CD14-positive monocyte (primary cell): Measurements from ENCODE around the gene RGS3. TPM values are rescaled to one million over a fixed set of nuclear protein-coding genes. Genes with fewer than 3 reads are reported as not detected.

ENCODE experiments used
- DNase-seq, 3 donors: peaks; one replicate each; pipeline ENCODE4 v3.0.0-alpha.2; 2011 to 2022
- H2AFZ ChIP-seq: 2 replicates; pipeline ENCODE4 v1.6.0; 2012; ENCODE audit warnings: mild to moderate bottlenecking, low read depth, low read length, inconsistent platforms; ENCODE audit not compliant: insufficient read depth, poor library complexity, severe bottlenecking
- H3K27ac ChIP-seq, 2 donors: 1 replicate in 1 of 2; 2 replicates in 1 of 2; pipeline ENCODE4 v1.5.1; 2012 to 2013; ENCODE audit warnings: low read length in 2 of 2, control low read depth in 1 of 2, inconsistent platforms in 1 of 2, low read depth in 1 of 2, mild to moderate bottlenecking in 1 of 2
- H3K27me3 ChIP-seq, 2 donors: one replicate each; pipeline versions ENCODE4 v1.6.0 to v1.6.1; 2011 to 2013; ENCODE audit warnings: low read length in 2 of 2; ENCODE audit not compliant: control insufficient read depth in 2 of 2, insufficient read depth in 2 of 2
- H3K36me3 ChIP-seq, 2 donors: replicated peaks in 1 of 2; 1 replicate in 1 of 2; 2 replicates in 1 of 2; pipeline versions ENCODE4 v1.5.1 to v1.6.1; 2012 to 2013; ENCODE audit warnings: low read length in 2 of 2, control low read depth in 1 of 2, inconsistent platforms in 1 of 2, mild to moderate bottlenecking in 1 of 2; ENCODE audit not compliant: insufficient read depth in 2 of 2, control insufficient read depth in 1 of 2
- H3K4me1 ChIP-seq, 2 donors: 1 replicate in 1 of 2; 2 replicates in 1 of 2; pipeline versions ENCODE4 v1.5.1 to v1.6.1; 2012 to 2013; ENCODE audit warnings: low read length in 2 of 2, control low read depth in 1 of 2, inconsistent platforms in 1 of 2, mild to moderate bottlenecking in 1 of 2, moderate library complexity in 1 of 2; ENCODE audit not compliant: insufficient read depth in 2 of 2, control insufficient read depth in 1 of 2
- H3K4me2 ChIP-seq: replicated peaks from 2 replicates; pipeline ENCODE3; 2012; ENCODE audit warnings: low read length, moderate library complexity, mild to moderate bottlenecking; ENCODE audit not compliant: poor library complexity, severe bottlenecking; ENCODE audit errors: extremely low read depth
- H3K4me3 ChIP-seq, 3 experiments: fragments of 200-600 bp in 1 of 3; sonication (generic) in 1 of 3; replicated peaks in 1 of 3; 1 replicate in 2 of 3; 2 replicates in 1 of 3; pipeline ENCODE4 v1.5.1; 2011 to 2013; ENCODE audit warnings: low read length in 3 of 3, mild to moderate bottlenecking in 3 of 3, control low read depth in 2 of 3, low read depth in 2 of 3, inconsistent platforms in 1 of 3, moderate library complexity in 1 of 3
- H3K79me2 ChIP-seq: 2 replicates; pipeline ENCODE4 v1.6.0; 2012; ENCODE audit warnings: mild to moderate bottlenecking, control low read depth, inconsistent platforms, low read length, moderate library complexity; ENCODE audit not compliant: insufficient read depth
- H3K9ac ChIP-seq: 2 replicates; pipeline ENCODE4 v1.6.0; 2017; ENCODE audit warnings: low read length, mild to moderate bottlenecking; ENCODE audit not compliant: insufficient read depth, poor library complexity, severe bottlenecking
- H3K9me3 ChIP-seq, 2 donors: replicated peaks in 1 of 2; 1 replicate in 1 of 2; 2 replicates in 1 of 2; pipeline versions ENCODE4 v1.5.1 to v1.6.1; 2012 to 2013; ENCODE audit warnings: low read length in 2 of 2, control low read depth in 1 of 2; ENCODE audit not compliant: control insufficient read depth in 1 of 2, insufficient read depth in 1 of 2
- H4K20me1 ChIP-seq: 2 replicates; pipeline ENCODE4 v1.6.0; 2012; ENCODE audit warnings: mild to moderate bottlenecking, low read length, control low read depth, moderate library complexity; ENCODE audit not compliant: insufficient read depth
- H3K27ac Mint-ChIP-seq, 7 donors: one replicate each; pipeline ENCODE4 v1.8.0; 2020; ENCODE audit warnings: mild to moderate bottlenecking in 7 of 7, mixed read lengths in 7 of 7, moderate library complexity in 6 of 7, inconsistent platforms in 2 of 7
- H3K27me3 Mint-ChIP-seq, 3 donors: one replicate each; pipeline ENCODE4 v1.8.0; 2021 to 2022; ENCODE audit warnings: low read depth in 3 of 3, mild to moderate bottlenecking in 3 of 3, mixed read lengths in 3 of 3, moderate library complexity in 3 of 3, inconsistent platforms in 1 of 3
- H3K36me3 Mint-ChIP-seq, 2 donors: one replicate each; pipeline ENCODE4 v1.8.0; 2020; ENCODE audit warnings: mixed read lengths in 2 of 2, inconsistent platforms in 1 of 2, mild to moderate bottlenecking in 1 of 2
- H3K4me1 Mint-ChIP-seq: one replicate; pipeline ENCODE4 v1.8.0; 2020; ENCODE audit warnings: mild to moderate bottlenecking, mixed read lengths
- H3K4me3 Mint-ChIP-seq, 2 donors: one replicate each; pipeline ENCODE4 v1.8.0; 2020; ENCODE audit warnings: mild to moderate bottlenecking in 2 of 2, mixed read lengths in 2 of 2, moderate library complexity in 1 of 2
- H3K9me3 Mint-ChIP-seq, 7 donors: one replicate each; pipeline ENCODE4 v1.8.0; 2020 to 2022; ENCODE audit warnings: mixed read lengths in 7 of 7, mild to moderate bottlenecking in 6 of 7, moderate library complexity in 6 of 7, inconsistent platforms in 2 of 7
- WGBS: methylation state at CpG from one replicate; pipeline ENCODE4 v1.1.5; 2013; ENCODE audit warnings: missing lambda C conversion rate; ENCODE audit not compliant: insufficient coverage; 5-methylcytosine and 5-hydroxymethylcytosine counted together
- intact Hi-C, 2 donors: fragments of 100-400 bp; cut with micrococcal nuclease; formaldehyde crosslinking; loops; one replicate each; pipeline versions ENCODE4 v1.15.0 to v1.15.1; 2023
- polyA plus RNA-seq, 3 donors: library from polyadenylated mRNA; depleted of rRNA in 1 of 3; unstranded in 2 of 3; stranded (reverse) in 1 of 3; fragments of 300-500 nt in 2 of 3; fragments of >200 nt in 1 of 3; fragmentation: Illumina TruSeq in 2 of 3; gene quantifications; 1 replicate in 2 of 3; 2 replicates in 1 of 3; pipeline ENCODE4 v1.2.3, GENCODE V29; 2012 to 2021
- TF ChIP-seq, protein P1 (sequence below): fragments of 200-600 bp; IDR thresholded peaks from one replicate; pipeline ENCODE4 v1.8.0; 2022; ENCODE audit warnings: antibody characterized with exemption, mild to moderate bottlenecking

Gene RGS3
- polyA plus RNA-seq, 3 donors, result 9.1 to 16.2 (median 15.8) TPM

DNA sequence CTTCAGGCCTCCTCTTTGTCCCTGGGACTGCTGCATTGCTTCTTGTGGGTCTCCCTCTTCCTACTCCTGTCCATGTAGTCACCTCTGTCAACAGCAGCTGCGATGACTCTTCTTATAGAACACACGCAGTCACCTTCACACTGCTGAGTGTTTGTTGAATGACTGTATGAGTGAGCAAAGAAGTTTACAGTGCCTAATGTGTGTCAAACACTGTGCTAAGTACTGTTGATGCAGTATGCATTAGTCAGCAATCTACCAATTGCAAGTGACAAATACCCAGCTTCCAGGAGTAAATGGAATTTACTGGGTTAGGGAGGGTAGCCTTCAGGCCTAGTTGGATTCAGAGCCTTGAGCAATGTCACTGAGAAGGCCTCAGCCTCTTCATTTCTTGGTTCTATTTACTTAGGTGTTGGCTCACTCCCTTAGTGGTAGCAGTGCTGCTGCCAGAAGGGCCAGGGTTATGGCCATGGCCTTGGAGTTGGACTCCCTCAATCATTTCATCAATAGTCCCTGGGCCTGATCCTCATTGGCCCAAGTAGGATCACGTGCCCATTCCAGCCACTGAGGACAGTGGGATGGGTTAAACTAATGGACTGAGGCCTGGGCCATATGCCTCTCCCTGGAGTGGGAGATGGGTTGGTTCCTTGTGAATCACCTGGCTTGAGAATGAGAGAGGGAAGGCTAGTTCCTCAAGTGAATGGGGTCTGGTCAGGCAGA, 93.5 kb downstream of the RGS3 start:
- H4K20me1 ChIP-seq, result no peaks in the 10 kb centered on the region
- no peaks in the 10 kb centered on the region for H3K4me1 ChIP-seq
- H3K27me3 ChIP-seq, result no peaks in the 10 kb centered on the region
- H3K4me3 ChIP-seq, result no peak overlapping the region
- no peak overlapping the region for H3K4me2 ChIP-seq
- H3K27ac ChIP-seq, result no peak overlapping the region
- H3K36me3 Mint-ChIP-seq, result no peaks in the 10 kb centered on the region
- no peak for DNase-seq
- no peaks in the 10 kb centered on the region for H3K36me3 ChIP-seq
- H3K27ac Mint-ChIP-seq, result no peak overlapping the region
- peaks cover 3% of the 10 kb centered on the region for H3K4me1 Mint-ChIP-seq
- H3K9ac ChIP-seq, result no peak overlapping the region
- peaks cover 0 to 7% (median 1%) of the 10 kb centered on the region in 3 donors for H3K27me3 Mint-ChIP-seq
- intact Hi-C loops, result no loop called here
- TF ChIP-seq, protein P1, sequence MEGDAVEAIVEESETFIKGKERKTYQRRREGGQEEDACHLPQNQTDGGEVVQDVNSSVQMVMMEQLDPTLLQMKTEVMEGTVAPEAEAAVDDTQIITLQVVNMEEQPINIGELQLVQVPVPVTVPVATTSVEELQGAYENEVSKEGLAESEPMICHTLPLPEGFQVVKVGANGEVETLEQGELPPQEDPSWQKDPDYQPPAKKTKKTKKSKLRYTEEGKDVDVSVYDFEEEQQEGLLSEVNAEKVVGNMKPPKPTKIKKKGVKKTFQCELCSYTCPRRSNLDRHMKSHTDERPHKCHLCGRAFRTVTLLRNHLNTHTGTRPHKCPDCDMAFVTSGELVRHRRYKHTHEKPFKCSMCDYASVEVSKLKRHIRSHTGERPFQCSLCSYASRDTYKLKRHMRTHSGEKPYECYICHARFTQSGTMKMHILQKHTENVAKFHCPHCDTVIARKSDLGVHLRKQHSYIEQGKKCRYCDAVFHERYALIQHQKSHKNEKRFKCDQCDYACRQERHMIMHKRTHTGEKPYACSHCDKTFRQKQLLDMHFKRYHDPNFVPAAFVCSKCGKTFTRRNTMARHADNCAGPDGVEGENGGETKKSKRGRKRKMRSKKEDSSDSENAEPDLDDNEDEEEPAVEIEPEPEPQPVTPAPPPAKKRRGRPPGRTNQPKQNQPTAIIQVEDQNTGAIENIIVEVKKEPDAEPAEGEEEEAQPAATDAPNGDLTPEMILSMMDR, result no peak
- no peaks in the 10 kb centered on the region for H3K9me3 Mint-ChIP-seq
- H3K9me3 ChIP-seq, result no peaks in the 10 kb centered on the region
- WGBS, result no CpG with 5 or more reads among the region's 3 CpGs
- no peak overlapping the region for H2AFZ ChIP-seq
- H3K4me3 Mint-ChIP-seq, result no peak overlapping the region
- no peaks in the 10 kb centered on the region for H3K79me2 ChIP-seq

DNA sequence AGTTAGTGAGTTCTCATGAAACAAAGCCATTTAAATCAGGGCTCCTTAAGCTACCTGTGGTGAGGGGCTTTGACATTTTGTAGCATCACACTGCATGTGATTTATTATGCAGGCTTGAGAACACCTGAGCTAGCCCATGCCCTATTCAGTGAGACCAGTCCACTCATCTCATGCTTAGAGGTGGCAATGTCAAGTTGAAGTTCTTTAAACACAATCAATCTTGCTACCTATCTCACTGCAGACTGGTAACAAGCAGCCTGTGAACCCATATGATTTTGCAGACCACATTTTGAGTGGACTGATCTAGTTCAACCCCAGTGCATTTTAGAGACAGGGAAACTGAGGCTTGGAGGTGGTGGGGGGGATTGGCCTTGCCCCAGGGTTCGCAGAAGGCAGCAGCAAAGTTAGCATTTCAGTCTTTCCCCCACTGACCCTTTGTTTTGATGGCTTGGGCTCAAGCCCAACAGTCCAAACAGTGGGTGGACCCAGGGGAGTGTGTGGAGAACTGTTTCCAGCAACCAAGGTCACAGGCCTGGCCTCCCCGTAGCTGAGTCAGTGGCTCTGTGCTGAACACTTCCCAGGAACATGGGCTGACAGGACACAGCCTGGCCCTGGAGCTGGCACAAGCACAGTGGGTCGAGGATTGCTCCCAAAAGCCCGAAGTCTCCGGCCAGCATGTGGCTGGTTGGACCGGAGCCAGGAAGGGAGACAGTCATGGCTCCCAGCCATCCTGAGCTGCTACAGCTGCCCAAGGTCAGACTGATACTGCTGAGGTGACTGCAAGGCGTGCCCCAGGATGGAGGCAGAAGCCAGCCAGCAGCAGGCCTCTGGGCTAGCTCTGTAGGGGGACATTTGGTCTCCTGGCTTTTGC, 95.3 kb downstream of the RGS3 start:
- no peaks in the 10 kb centered on the region for H3K79me2 ChIP-seq
- WGBS, result 96% methylated on average over 6 of the region's 7 CpGs
- no peaks in the 10 kb centered on the region for H4K20me1 ChIP-seq
- H3K9me3 ChIP-seq, result no peaks in the 10 kb centered on the region
- H3K27me3 ChIP-seq, result no peaks in the 10 kb centered on the region
- no peak overlapping the region for H3K4me3 Mint-ChIP-seq
- H3K4me1 ChIP-seq, result no peaks in the 10 kb centered on the region
- intact Hi-C loops, result no loop called here
- H3K9ac ChIP-seq, result no peak overlapping the region
- no peaks in the 10 kb centered on the region for H3K9me3 Mint-ChIP-seq
- no peak overlapping the region for H3K27ac Mint-ChIP-seq
- H3K36me3 ChIP-seq, result no peaks in the 10 kb centered on the region
- no peaks in the 10 kb centered on the region for H3K36me3 Mint-ChIP-seq
- no peak overlapping the region for H3K4me3 ChIP-seq
- H3K27me3 Mint-ChIP-seq, result peaks cover 0 to 6% (median 1%) of the 10 kb centered on the region in 3 donors
- no peak overlapping the region for H3K4me2 ChIP-seq
- no peak overlapping the region for H3K27ac ChIP-seq
- TF ChIP-seq, protein P1, result no peak
- no peak for DNase-seq
- H2AFZ ChIP-seq, result no peak overlapping the region
- peaks cover 3% of the 10 kb centered on the region for H3K4me1 Mint-ChIP-seq
